DND-41 (cell line): ENCODE measurements around the gene GBP2.

Source experiments
- ATAC-seq: fragments of 200-7000 bp; cut with Tn5 transposase; 3 replicates; pipeline ENCODE4 v1.9.1; 2021; ENCODE audit warnings: low read depth; ENCODE audit not compliant: insufficient read depth
- DNase-seq: peaks from one replicate; pipeline ENCODE4 v3.0.0-alpha.2; 2020
- H2AFZ ChIP-seq: 2 replicates; pipeline ENCODE4 v1.6.0; 2012; ENCODE audit warnings: low read depth, low read length
- H3K27ac ChIP-seq: 2 replicates; pipeline ENCODE4 v1.5.1; 2012; ENCODE audit warnings: low read length, inconsistent platforms
- H3K27me3 ChIP-seq: fragments of 200-600 bp; sonication (generic); 2 replicates; pipeline ENCODE4 v1.6.0; 2012; ENCODE audit warnings: low read length, mild to moderate bottlenecking, inconsistent platforms; ENCODE audit not compliant: insufficient read depth, poor library complexity
- H3K36me3 ChIP-seq: 2 replicates; pipeline ENCODE4 v1.5.1; 2012; ENCODE audit warnings: low read length, inconsistent platforms; ENCODE audit not compliant: insufficient read depth
- H3K4me1 ChIP-seq: 2 replicates; pipeline ENCODE4 v1.5.1; 2012; ENCODE audit warnings: mild to moderate bottlenecking, low read length; ENCODE audit not compliant: insufficient read depth
- H3K4me2 ChIP-seq: 2 replicates; pipeline ENCODE4 v1.6.0; 2012; ENCODE audit warnings: mild to moderate bottlenecking, moderate library complexity, low read length, inconsistent platforms; ENCODE audit not compliant: insufficient read depth
- H3K4me3 ChIP-seq, 2 experiments: fragments of 200-600 bp in 1 of 2; shearing (Covaris generic) in 1 of 2; 2 replicates each; pipeline ENCODE4 v1.5.1; 2012 to 2016; ENCODE audit warnings: inconsistent platforms in 2 of 2, low read length in 2 of 2, mild to moderate bottlenecking in 2 of 2, low read depth in 1 of 2, moderate library complexity in 1 of 2
- H3K79me2 ChIP-seq: 2 replicates; pipeline ENCODE4 v1.6.0; 2012; ENCODE audit warnings: low read length, inconsistent platforms; ENCODE audit not compliant: insufficient read depth
- H3K9ac ChIP-seq: 2 replicates; pipeline ENCODE4 v1.6.0; 2012; ENCODE audit warnings: low read depth, mild to moderate bottlenecking, inconsistent platforms, low read length, moderate library complexity
- H3K9me3 ChIP-seq: 2 replicates; pipeline ENCODE4 v1.5.1; 2012; ENCODE audit warnings: low read length, moderate library complexity, mild to moderate bottlenecking, inconsistent platforms; ENCODE audit not compliant: insufficient read depth, severe bottlenecking
- H4K20me1 ChIP-seq: 2 replicates; pipeline ENCODE4 v1.6.0; 2012; ENCODE audit warnings: low read length; ENCODE audit not compliant: insufficient read depth
- CTCF ChIP-seq: IDR thresholded peaks from 2 replicates; pipeline ENCODE4 v1.5.1; 2012; ENCODE audit warnings: borderline replicate concordance, low read length, moderate library complexity, mild to moderate bottlenecking; ENCODE audit not compliant: poor library complexity, severe bottlenecking; ENCODE audit errors: extremely low read depth
- EZH2 ChIP-seq: IDR thresholded peaks from 3 replicates; pipeline ENCODE4 v1.6.1; 2012; ENCODE audit warnings: borderline replicate concordance, low read depth, mild to moderate bottlenecking, moderate library complexity, low read length, inconsistent platforms; ENCODE audit not compliant: severe bottlenecking

The GBP2 gene

GRCh38 chr1:89121641-89122040 is 4.3 kb downstream of the GBP2 start:
- no peaks in the 10 kb centered on the region for H3K36me3 ChIP-seq
- H3K27me3 ChIP-seq: no peaks in the 10 kb centered on the region
- no peak overlapping the region for H3K27ac ChIP-seq
- no peak overlapping the region for H2AFZ ChIP-seq
- H3K9ac ChIP-seq: no peak overlapping the region
- H3K4me1 ChIP-seq: peaks cover 18% of the 10 kb centered on the region
- H3K4me3 ChIP-seq: no peak overlapping the region
- no peak for DNase-seq
- TF ChIP-seq CTCF (no peak), EZH2 (no peak)
- H4K20me1 ChIP-seq: no peaks in the 10 kb centered on the region
- H3K4me2 ChIP-seq: no peak overlapping the region
- H3K79me2 ChIP-seq: no peaks in the 10 kb centered on the region
- no peaks in the 10 kb centered on the region for H3K9me3 ChIP-seq
- ATAC-seq: no peak

GRCh38 chr1:89114662-89115061 is 11.3 kb downstream of the GBP2 start:
- Histone ChIP-seq H3K4me1 (no peaks in the 10 kb centered on the region), H3K36me3 (no peaks in the 10 kb centered on the region), H3K27ac (no peak overlapping the region), H3K4me2 (no peak overlapping the region), H3K79me2 (no peaks in the 10 kb centered on the region), H3K4me3 (no peak overlapping the region), H3K27me3 (no peaks in the 10 kb centered on the region), H3K9me3 (no peaks in the 10 kb centered on the region), H4K20me1 (no peaks in the 10 kb centered on the region), H2AFZ (no peak overlapping the region), H3K9ac (no peak overlapping the region)
- peak; percentile 68; the same call in 2 of the 3 replicates for ATAC-seq
- TF ChIP-seq EZH2: no peak
- TF ChIP-seq CTCF: no peak
- no peak for DNase-seq

GRCh38 chr1:89112871-89113613 is 12.9 kb downstream of the GBP2 start:
- ATAC-seq: no peak

More at GRCh38 chr1:89112871-89113613, 12.9 kb downstream of the GBP2 start:
- Histone ChIP-seq H3K9ac (no peak overlapping the region), H3K27me3 (no peaks in the 10 kb centered on the region), H3K36me3 (no peaks in the 10 kb centered on the region), H3K27ac (no peak overlapping the region), H3K9me3 (no peaks in the 10 kb centered on the region), H3K4me3 (no peak overlapping the region), H4K20me1 (no peaks in the 10 kb centered on the region), H2AFZ (no peak overlapping the region), H3K4me2 (no peak overlapping the region), H3K79me2 (no peaks in the 10 kb centered on the region), H3K4me1 (no peaks in the 10 kb centered on the region)
- TF ChIP-seq EZH2 (no peak), CTCF (no peak)
- no peak for DNase-seq
